Activated T-cell treated with anti-CD3 and anti-CD28 coated beads, Interleukin-2, amount 50 U/mL, for 1 hour (primary cell): ENCODE measurements around the gene RRAGA.
"Not testable (repeated sequence)": the region's sequence is repeated elsewhere in the genome, so short reads cannot be mapped to it uniquely, and the experiment has no call there.

Source experiments
- DNase-seq: peaks from one replicate; pipeline ENCODE4 v3.0.0-alpha.2; 2020

Gene RRAGA, protein sequence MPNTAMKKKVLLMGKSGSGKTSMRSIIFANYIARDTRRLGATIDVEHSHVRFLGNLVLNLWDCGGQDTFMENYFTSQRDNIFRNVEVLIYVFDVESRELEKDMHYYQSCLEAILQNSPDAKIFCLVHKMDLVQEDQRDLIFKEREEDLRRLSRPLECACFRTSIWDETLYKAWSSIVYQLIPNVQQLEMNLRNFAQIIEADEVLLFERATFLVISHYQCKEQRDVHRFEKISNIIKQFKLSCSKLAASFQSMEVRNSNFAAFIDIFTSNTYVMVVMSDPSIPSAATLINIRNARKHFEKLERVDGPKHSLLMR

DNA sequence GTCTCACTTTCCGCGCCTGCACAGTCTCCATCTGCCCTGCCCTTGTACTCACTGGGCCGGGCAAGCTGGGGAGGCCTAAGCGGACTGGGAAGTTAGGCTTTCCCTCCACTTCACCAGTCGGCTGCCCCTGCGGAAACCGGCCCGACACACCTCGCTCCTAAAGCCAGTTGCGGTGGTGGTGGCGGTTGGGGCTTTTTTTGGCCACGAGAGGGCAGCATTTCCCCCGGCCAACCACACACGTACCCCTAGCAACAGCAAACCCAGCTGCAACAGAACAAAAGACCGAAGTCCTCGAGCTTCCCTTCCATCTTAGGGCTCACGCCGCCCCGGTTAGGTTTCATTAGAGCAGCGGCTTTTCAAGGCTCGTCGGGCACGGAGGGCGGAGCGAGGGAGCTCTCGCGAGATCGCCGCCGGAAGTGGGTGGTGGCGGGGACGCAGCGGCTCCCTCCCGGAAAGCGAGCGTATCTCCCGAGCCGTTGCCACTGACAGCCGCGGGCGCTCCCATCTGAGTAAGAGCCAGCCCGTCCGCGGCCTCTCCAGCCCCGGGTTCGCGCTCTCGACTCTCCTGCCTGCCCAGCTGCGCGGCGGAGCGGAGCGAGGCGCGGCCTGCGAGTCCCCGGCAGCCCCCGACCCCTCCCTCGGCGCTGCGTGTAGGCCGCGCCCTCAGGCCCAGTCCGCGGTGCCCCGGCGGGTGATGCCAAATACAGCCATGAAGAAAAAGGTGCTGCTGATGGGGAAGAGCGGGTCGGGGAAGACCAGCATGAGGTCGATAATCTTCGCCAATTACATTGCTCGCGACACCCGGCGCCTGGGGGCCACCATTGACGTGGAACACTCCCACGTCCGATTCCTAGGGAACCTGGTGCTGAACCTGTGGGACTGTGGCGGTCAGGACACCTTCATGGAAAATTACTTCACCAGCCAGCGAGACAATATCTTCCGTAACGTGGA is at the start of gene RRAGA:
Gene RRAGA, plus strand, starts transcription at position 462 of the 951 bp plus-strand sequence. Its CDS starts 233 bp downstream, at position 695.
- peak; percentile 97 for DNase-seq

GRCh38 chr9:19000133-19000532 is 49.1 kb upstream of the RRAGA start:
- DNase-seq = no peak

DNA sequence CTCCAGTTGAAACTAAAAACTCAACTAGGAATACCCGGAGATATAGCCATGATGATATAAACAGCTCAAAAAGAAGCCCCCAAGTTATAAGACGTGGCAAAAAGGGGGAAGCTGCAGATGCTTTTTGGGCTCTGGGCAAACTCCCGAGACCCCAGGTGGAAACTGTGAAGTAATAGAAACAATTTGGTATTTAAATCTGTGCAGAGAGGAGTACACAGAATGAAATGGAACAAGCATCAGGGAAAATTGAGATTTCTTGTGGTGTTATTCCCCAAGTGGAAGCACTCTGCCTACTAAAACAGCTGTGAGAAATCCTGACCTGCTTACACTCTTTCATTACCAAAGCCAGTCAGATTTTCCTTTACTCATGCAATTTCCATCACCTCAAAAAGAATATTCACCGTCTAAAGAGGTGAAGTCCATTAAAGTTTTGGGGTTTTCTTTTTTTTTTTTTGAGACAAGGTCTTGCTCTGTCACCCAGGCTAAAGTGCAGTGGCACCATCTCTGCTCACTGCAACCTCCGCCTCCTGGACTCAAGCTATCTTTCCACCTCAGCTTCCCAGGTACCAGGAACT is 39.7 kb upstream of the RRAGA start:
- DNase-seq = no peak

DNA sequence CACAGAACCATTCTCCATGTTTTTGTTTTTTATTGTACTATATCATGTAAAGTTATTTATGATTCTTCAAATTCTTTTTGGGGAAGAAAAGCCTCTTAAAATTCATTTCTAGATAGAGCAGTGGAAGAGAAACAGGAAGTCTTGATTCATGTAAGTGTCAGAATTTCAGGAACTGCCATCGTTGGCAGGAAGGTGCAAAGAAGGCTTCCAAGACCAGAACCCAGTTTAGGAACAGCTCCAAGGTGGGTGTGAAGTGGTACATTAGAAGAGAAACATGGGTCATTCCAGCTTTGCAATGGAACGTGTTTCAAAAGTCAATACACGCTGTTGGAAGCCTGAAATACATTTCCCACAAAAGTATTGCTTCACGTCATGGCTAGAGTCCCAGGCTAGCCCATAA is 31.0 kb upstream of the RRAGA start:
- no peak for DNase-seq

GRCh38 chr9:19020886-19021455 is 28.3 kb upstream of the RRAGA start:
- DNase-seq = no peak

DNA sequence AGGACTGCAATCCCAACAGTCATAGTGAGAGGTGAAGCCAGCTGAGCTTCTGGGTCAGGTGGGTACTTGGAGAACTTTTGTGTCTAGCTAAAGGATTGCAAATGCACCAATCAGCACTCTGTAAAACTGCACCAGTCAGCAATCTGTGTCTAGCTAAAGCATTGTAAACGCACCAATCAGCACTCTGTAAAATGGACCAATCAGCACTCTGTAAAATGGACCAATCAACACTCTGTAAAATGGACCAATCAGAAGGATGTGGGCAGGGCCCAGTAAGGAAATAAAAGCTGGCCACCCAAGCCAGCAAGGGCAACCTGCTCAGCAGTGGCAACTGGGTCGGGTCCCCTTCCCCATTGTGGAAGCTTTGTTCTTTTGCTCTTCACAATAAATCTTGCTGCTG is 27.6 kb upstream of the RRAGA start:
- not testable (repeated sequence) for DNase-seq

- DNase-seq = no peak
Measured at GRCh38 chr9:19022206-19022605, 27.0 kb upstream of the RRAGA start.

- DNase-seq = no peak
Measured at GRCh38 chr9:19023078-19023477, 26.1 kb upstream of the RRAGA start.

- no peak for DNase-seq
Measured at GRCh38 chr9:19026375-19026774, 22.9 kb upstream of the RRAGA start.

GRCh38 chr9:19027825-19028224 is 21.4 kb upstream of the RRAGA start:
- DNase-seq = no peak

DNA sequence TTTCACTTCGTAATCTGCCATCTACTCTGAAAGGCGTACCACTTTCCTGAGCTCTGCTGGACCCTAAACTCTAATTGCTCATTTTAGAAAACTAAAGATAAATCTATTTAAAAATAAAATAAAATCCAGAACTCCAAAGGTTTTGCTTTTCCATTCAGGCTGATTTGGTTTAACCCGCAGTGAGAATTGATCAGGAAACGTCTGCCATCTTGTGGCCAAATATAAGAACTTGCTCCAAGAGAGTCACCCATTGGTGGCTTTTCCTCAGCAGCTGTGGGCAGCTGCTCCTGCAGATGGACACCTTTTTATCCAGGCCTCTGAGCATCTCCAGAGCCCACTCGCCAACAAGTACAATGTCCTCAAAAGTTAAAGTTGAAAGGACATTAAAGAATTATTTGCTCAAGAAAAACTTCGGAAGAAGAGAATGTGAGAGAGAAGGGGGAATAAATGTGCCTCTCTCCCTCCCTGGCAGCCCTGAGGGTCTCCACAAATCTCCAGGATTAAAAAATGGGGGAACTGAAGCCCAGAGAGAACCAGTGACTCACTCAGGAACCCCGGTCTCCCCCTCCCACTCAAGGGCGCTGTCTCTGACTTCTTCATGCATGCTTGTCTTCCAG is 20.3 kb upstream of the RRAGA start:
- no peak for DNase-seq

DNA sequence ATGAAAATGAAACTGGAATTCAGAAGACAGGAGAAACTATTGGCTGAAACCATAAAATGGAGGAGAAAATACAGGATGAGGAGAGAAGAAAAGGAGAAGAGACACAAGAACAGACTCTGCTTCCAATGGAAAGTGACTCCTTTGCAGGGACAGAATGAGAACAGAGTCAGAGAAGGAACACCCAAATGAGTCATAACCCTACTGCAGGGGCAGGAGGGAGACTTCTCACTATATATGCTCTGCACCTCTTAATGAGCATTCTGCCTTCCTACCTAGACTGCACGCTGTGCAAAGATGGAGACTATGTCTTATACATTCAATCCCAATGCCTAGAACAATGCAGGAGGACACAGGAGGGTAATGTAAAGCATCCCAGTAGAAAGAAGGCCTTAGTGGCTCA is 18.3 kb upstream of the RRAGA start:
- DNase-seq = no peak

- no peak for DNase-seq
Measured at GRCh38 chr9:19032406-19032805, 16.8 kb upstream of the RRAGA start.

DNA sequence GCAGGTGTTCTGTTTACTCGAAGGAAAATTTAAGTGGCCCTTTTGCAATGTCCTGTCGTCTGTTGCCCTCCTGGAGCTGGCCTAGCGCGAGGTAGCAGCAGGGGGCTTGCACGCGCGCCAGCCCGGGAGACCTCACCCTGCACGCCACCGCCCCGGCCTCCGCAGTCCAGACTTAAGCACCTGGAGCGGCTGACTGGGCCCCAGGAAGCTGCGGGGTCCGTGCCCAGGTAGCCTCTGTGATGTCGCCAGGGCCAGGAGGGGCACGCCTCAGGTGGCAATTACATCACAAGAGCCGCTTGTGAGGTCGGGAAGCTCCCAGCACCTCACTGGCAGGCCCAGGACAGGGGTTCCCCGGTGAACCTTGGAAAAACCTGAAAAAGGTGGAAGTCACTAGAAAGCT is 16.2 kb upstream of the RRAGA start, which contains the start of gene SAXO1:
Gene SAXO1, minus strand, starts transcription at position 195 of the 400 bp plus-strand sequence. CDS start 301 bp downstream, outside the sequence.
- no peak for DNase-seq

DNA sequence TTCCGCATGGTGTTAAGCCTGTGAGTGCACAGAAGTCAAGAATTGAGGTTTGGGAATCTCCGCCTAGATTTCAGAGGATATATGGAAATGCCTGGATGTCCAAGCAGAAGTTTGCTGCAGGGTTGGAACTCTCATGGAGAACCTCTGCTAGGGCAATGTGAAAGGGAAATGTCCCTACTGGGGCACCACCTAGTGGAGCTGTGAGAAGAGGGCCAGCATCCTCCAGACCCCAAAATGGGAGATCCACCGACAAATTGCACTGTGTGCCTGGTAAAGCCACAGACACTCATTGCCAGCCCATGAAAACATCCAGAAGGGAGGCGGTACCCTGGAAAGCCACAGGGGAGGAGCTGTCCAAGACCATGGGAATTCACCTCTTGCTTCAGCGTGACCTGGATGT is 12.6 kb upstream of the RRAGA start:
- DNase-seq = no peak

DNA sequence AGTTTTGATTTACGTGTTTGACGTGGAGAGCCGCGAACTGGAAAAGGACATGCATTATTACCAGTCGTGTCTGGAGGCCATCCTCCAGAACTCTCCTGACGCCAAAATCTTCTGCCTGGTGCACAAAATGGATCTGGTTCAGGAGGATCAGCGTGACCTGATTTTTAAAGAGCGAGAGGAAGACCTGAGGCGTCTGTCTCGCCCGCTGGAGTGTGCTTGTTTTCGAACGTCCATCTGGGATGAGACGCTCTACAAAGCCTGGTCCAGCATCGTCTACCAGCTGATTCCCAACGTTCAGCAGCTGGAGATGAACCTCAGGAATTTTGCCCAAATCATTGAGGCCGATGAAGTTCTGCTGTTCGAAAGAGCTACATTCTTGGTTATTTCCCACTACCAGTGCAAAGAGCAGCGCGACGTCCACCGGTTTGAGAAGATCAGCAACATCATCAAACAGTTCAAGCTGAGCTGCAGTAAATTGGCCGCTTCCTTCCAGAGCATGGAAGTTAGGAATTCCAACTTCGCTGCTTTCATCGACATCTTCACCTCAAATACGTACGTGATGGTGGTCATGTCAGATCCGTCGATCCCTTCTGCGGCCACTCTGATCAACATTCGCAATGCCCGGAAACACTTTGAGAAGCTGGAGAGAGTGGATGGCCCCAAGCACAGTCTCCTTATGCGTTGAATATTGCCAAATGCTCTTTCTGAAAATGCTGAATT is 850 bp downstream of the RRAGA start:
- no peak for DNase-seq

DNA sequence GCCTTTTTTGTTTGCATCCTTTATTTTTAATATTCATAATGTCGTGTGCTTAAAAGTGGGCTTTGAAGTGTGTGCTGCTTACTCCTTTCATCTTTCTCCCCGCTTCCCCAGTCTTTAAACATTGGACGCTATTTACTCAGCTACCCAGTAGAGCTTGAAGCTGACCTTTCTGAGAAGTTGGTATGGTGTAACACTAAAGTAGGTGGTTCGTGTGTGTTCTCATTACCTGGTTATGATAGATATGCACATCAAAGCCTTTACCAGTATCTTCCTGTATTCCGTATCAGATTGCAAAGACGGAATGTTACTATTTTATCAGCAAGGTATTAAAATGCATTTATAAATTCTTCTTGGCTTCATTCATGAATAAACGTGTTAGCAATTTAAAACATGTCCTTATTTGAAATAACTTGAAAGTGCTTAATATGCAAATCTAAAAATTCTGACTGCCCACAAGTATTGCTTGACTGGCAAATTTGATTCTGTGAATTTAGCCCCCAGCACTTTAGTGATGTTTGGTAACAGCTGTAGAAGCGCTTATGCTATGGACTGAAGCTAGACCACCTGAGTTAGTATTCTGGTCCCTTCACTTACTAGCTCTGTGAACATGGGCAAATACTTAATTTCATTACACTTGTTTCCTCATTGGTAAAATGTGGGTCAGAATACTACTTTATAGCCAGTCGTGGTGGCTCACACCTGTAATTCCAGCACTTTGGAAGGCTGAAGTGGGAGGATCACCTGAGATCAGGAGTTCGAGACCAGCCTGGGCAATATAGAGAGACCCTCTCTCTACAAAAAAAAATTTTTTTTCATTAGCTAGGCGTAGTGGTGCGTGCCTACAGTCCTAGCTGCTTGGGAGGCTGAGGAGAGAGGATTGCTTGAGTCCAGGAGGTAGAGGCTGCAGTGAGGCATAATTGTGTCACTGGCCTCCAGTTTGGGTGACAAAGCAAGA is 1.7 kb downstream of the RRAGA start:
- no peak for DNase-seq

DNA sequence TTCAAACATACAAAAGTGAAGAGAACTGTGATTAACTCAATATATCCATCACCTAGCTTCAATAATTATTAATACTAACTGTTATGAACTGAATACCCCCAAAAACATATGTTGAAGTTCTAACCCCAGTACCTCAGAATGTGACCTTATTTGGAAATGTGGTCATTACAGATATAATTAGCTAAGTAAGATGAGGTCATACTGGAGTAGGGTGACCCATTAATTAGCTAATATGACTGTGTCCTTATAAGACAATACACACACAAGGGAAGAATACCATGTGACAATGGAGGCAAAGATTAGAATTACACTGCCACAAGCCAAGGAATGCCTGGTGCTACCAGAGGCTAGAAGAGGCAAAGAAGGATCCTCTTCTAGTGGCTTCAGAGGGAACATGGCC is 7.8 kb downstream of the RRAGA start:
- no peak for DNase-seq

- DNase-seq = no peak
Measured at GRCh38 chr9:19074229-19074628, 25.0 kb downstream of the RRAGA start.

GRCh38 chr9:19074836-19075235 is 25.6 kb downstream of the RRAGA start:
- no peak for DNase-seq

- DNase-seq = no peak
Measured at GRCh38 chr9:19085295-19085694, 36.1 kb downstream of the RRAGA start.
